BE2C (cell line): ENCODE results near the gene CCDC97. TPM values are rescaled to one million over a fixed set of nuclear protein-coding genes. Genes with fewer than 3 reads are reported as not detected.

ENCODE experiments used
- DNase-seq: peaks from one replicate; pipeline ENCODE4 v3.0.0-alpha.2; 2020
- H3K27me3 ChIP-seq: fragments of 250-450 bp; sonication (Bioruptor Pico); 2 replicates; pipeline ENCODE4 v1.5.1; 2020; ENCODE audit warnings: mild to moderate bottlenecking
- H3K36me3 ChIP-seq: fragments of 250-450 bp; sonication (Bioruptor Pico); 2 replicates; pipeline ENCODE4 v1.5.1; 2020; ENCODE audit warnings: mild to moderate bottlenecking
- H3K4me1 ChIP-seq: fragments of 250-450 bp; sonication (Bioruptor Pico); 2 replicates; pipeline ENCODE4 v1.5.1; 2020
- H3K4me3 ChIP-seq: 2 replicates; pipeline ENCODE4 v1.5.1; 2011; ENCODE audit warnings: low read depth, low read length
- H3K9me3 ChIP-seq: fragments of 250-450 bp; sonication (Bioruptor Pico); 2 replicates; pipeline ENCODE4 v1.5.1; 2020
- CTCF ChIP-seq: IDR thresholded peaks from 2 replicates; pipeline ENCODE4 v1.5.1; 2012; ENCODE audit warnings: mild to moderate bottlenecking, low read depth, low read length
- polyA plus RNA-seq: library from polyadenylated mRNA; unstranded; fragments of >200 nt; gene quantifications from one replicate; pipeline ENCODE4 v1.2.1, GENCODE V29; 2012; ENCODE audit warnings: low read depth, missing spikeins; ENCODE audit not compliant: insufficient read length, insufficient read depth

The CCDC97 gene
- 54.0 TPM for polyA plus RNA-seq

GRCh38 chr19:41310033-41310831, at the start of gene CCDC97:
Gene CCDC97, plus strand, starts transcription at chr19:41310172. Its CDS starts 139 bp downstream, at chr19:41310311.
- no peaks in the 10 kb centered on the region for H3K27me3 ChIP-seq
- H3K9me3 ChIP-seq = no peaks in the 10 kb centered on the region
- TF ChIP-seq CTCF = no peak
- H3K36me3 ChIP-seq = peaks cover 38% of the 10 kb centered on the region
- DNase-seq = peak; percentile 85
- H3K4me1 ChIP-seq = peaks cover 3% of the 10 kb centered on the region; the same call in 1 of the 2 replicates
- H3K4me3 ChIP-seq = peak within 1 kb of the TSS; percentile 98

- Histone ChIP-seq H3K4me1 (no peaks in the 10 kb centered on the region), H3K36me3 (peaks cover 11% of the 10 kb centered on the region), H3K27me3 (peaks cover 12% of the 10 kb centered on the region), H3K9me3 (no peaks in the 10 kb centered on the region), H3K4me3 (peak overlapping the region; percentile 83)
- no peak for DNase-seq
- no peak for TF ChIP-seq CTCF
These were observed 48.3 kb upstream of the CCDC97 start for GRCh38 chr19:41261474-41262190.

GRCh38 chr19:41263042-41263849, 46.7 kb upstream of the CCDC97 start:
- Histone ChIP-seq H3K4me3 (peak overlapping the region; percentile 83), H3K4me1 (no peaks in the 10 kb centered on the region), H3K9me3 (no peaks in the 10 kb centered on the region), H3K27me3 (peaks cover 8% of the 10 kb centered on the region; the same call in 1 of the 2 replicates), H3K36me3 (peaks cover 26% of the 10 kb centered on the region)
- no peak for TF ChIP-seq CTCF
- DNase-seq = peak; percentile 55

GRCh38 chr19:41263850-41264580, 46.0 kb upstream of the CCDC97 start, which contains the start of gene HNRNPUL1:
Gene HNRNPUL1, plus strand, starts transcription at chr19:41264372. Its CDS starts 132 bp downstream, at chr19:41264504.
- TF ChIP-seq CTCF = 0 out of 2 replicates have a peak, but pooled peaks have one; percentile 4
- peak; percentile 97 for DNase-seq
- peaks cover 4% of the 10 kb centered on the region; the same call in 1 of the 2 replicates for H3K27me3 ChIP-seq
- H3K4me3 ChIP-seq = peak within 1 kb of the TSS; percentile 94
- no peaks in the 10 kb centered on the region for H3K9me3 ChIP-seq
- peaks cover 34% of the 10 kb centered on the region for H3K36me3 ChIP-seq
- no peaks in the 10 kb centered on the region for H3K4me1 ChIP-seq

GRCh38 chr19:41264581-41265394, 45.2 kb upstream of the CCDC97 start:
- no peak for TF ChIP-seq CTCF
- Histone ChIP-seq H3K27me3 (0 out of 2 replicates have a peak, but pooled peaks cover 4% of the 10 kb centered on the region), H3K9me3 (no peaks in the 10 kb centered on the region), H3K4me1 (no peaks in the 10 kb centered on the region), H3K4me3 (peak overlapping the region; percentile 94), H3K36me3 (peaks cover 42% of the 10 kb centered on the region)
- DNase-seq = peak; percentile 57
